Fibroblast of villous mesenchyme (primary cell): ENCODE measurements around the gene SPEF2. TPM values are rescaled to one million over a fixed set of nuclear protein-coding genes. Genes with fewer than 3 reads are reported as not detected.

Experiments used
- DNase-seq: peaks from one replicate; pipeline ENCODE4 v3.0.0-alpha.2; 2010; ENCODE audit warnings: low read depth
- H3K4me3 ChIP-seq: 2 replicates; pipeline ENCODE4 v1.5.1; 2011; ENCODE audit warnings: low read depth, mild to moderate bottlenecking, low read length
- total RNA-seq: library from RNA; depleted of rRNA; stranded (reverse); fragments of >200 nt; gene quantifications from 2 replicates; pipeline ENCODE4 v1.2.3, GENCODE V29; 2012
- TF ChIP-seq, protein P1 (sequence below): IDR thresholded peaks from 2 replicates; pipeline ENCODE4 v1.5.1; 2012; ENCODE audit warnings: low read depth, mild to moderate bottlenecking, low read length; ENCODE audit not compliant: insufficient read depth

SPEF2 gene
- total RNA-seq, 1 donor = 4.3 TPM

- TF ChIP-seq, protein P1, sequence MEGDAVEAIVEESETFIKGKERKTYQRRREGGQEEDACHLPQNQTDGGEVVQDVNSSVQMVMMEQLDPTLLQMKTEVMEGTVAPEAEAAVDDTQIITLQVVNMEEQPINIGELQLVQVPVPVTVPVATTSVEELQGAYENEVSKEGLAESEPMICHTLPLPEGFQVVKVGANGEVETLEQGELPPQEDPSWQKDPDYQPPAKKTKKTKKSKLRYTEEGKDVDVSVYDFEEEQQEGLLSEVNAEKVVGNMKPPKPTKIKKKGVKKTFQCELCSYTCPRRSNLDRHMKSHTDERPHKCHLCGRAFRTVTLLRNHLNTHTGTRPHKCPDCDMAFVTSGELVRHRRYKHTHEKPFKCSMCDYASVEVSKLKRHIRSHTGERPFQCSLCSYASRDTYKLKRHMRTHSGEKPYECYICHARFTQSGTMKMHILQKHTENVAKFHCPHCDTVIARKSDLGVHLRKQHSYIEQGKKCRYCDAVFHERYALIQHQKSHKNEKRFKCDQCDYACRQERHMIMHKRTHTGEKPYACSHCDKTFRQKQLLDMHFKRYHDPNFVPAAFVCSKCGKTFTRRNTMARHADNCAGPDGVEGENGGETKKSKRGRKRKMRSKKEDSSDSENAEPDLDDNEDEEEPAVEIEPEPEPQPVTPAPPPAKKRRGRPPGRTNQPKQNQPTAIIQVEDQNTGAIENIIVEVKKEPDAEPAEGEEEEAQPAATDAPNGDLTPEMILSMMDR = no peak
- DNase-seq = no peak
- no peak overlapping the region for H3K4me3 ChIP-seq
These were observed 80.6 kb downstream of the SPEF2 start for GRCh38 chr5:35698047-35698808.

GRCh38 chr5:35707659-35708058, 90.0 kb downstream of the SPEF2 start:
- H3K4me3 ChIP-seq = no peak overlapping the region
- TF ChIP-seq, protein P1 = no peak
- no peak for DNase-seq

- TF ChIP-seq, protein P1 = no peak
- DNase-seq = no peak
- no peak overlapping the region for H3K4me3 ChIP-seq
These were observed 92.0 kb downstream of the SPEF2 start for GRCh38 chr5:35709688-35710087.

- DNase-seq = no peak
- H3K4me3 ChIP-seq = no peak overlapping the region
- TF ChIP-seq, protein P1 = no peak
These were observed 100.1 kb downstream of the SPEF2 start for GRCh38 chr5:35717718-35718117.

DNA sequence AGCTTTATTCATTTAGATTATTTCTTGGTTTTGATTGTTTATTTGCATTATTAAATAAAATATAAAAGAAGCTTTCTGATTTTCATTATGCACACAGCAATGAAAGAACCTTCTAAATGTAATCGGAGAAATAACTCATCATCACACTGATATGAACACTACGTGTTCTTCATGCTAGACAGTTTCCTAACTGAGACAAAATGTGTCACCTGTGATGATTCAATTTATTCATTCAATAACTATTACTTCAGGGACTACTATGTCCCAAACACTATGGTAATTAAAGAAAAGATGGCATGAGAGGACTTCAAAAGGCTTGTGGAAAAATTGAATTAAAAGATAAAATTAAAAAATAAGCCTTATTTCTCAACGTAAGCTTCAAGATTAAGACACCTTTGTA, 118.1 kb downstream of the SPEF2 start:
- no peak for DNase-seq
- TF ChIP-seq, protein P1 = no peak
- no peak overlapping the region for H3K4me3 ChIP-seq

GRCh38 chr5:35736280-35736679, 118.6 kb downstream of the SPEF2 start:
- TF ChIP-seq, protein P1 = no peak
- H3K4me3 ChIP-seq = no peak overlapping the region
- DNase-seq = no peak
